NCI-H82 (cell line): ENCODE results near the gene COL12A1.

Source experiments
- DNase-seq: peaks from one replicate; lab custom pipeline; 2025; lab: John Stamatoyannopoulos, UW

COL12A1 gene

DNA sequence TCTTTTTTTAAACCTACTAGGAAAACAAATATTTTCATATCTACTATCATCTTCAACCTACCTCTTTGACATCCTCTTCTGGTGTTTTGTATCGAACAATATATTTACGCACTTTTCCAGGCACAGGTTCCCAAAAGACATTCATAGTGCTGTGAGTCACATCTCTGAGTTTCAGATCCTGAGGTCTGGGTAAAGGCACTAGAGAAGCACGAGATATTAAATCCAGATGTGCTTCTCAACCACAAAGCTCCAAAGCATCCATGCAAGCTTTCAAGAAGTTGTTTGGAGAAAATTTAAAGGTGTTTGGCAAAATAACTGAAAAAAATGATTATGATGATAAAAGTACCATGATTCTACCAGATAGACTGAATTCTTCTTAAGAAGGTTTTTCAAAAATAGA is 62.7 kb downstream of the COL12A1 start:
- no peak for DNase-seq

DNA sequence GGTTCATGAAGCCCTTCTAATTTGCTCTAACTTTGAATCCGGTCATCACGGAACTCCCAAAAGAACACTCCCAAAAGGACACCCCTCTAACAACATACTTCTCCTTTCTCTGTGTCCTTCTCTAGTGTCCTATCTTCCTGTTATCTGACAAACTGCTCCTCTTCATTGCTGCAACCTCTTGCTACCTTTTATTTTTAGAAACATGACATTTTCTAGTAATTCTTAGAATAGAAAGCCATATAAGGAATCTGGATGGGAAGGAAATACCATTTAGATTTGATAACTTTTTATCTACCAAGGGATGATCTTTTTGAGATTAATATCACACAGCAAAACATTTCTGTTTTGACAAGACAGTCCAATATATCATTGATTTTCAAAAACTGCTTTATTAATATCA is 63.1 kb downstream of the COL12A1 start:
- no peak for DNase-seq

DNA sequence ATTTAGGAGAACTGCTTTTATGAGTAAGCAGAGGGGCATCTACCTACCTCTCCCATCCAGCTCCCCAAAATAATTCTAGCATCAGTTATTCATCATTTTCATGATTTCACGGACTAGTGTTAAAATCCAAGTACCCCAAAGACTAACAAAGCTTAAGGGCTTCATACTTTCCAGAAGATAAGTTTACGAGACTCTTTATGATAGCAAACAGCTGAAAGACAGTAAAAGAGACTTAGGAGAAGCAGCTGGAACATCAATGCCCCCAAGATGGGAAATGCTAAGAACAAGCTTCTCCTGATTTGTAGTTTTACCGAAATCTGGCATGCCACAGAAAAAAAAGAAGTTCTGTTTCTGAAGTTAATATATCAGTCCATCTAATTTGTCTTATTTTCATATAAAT is 70.0 kb downstream of the COL12A1 start:
- no peak for DNase-seq

DNA sequence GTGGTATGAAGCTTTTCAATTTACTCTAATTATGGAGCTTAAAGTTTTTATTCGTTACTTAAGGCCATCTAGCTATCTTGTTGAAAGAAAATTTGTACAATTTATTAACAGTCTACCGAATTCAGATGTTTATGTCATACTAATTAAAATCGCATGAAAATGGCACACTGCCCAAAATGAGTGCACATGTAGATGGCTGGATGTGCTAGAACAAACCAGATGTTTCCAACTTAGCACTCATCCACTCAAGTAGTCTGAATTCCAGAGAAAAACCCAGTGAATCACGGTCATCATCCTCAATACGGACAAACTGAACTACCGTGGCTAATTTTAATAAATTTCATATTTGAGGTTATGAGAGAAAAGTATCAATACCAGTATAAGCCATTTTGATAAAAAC is 70.4 kb downstream of the COL12A1 start:
- DNase-seq, result no peak

DNA sequence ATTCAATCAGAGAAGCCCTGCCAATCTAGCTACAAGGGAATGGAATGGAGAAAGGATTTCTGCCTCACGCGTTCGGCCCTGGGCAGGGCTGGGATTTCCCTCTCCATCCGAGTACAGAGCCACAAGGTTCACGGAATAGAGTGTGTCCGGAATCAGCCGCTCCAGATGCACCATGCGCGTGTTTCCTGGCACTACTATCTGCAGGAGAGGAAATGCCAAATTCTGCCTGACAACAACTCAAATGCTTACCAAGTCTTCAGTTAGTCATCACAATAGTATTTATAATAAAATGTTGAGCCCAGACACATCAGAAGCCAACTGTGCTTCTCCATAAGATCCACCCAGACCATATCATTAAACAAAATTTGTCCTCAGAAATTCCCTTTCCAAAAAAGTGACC is 75.1 kb downstream of the COL12A1 start:
- no peak for DNase-seq

DNA sequence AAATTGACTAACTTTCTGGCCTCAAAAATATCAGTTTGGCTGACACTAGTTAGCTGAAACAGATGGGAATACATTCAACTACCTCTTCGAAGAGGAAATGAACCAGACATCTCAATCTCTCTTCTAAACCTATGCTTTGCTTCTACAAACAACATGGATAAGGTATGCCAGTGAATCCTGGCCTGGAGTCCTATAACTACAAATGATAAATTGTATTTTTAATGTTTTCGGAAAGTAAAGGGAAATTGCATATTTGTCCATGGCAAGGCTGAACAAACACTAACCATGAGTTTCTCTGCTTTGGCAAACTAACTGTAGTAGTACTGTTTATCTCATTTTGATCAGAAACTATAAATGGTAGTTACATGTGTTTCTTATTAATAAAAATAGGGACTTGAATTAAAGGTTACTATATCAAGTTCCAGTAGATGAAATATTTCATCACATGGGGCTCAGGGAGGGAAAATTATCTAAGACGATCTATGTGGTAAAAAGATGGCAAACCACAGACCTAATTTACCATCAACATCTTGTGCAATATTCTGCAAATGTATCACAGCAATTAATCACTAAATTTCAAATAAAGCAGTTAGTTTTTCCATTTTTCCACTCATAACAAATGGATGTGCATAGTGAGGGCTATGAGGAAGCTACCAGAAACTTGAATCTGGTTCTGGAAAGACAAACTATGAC is 76.8 kb downstream of the COL12A1 start:
- no peak for DNase-seq

DNA sequence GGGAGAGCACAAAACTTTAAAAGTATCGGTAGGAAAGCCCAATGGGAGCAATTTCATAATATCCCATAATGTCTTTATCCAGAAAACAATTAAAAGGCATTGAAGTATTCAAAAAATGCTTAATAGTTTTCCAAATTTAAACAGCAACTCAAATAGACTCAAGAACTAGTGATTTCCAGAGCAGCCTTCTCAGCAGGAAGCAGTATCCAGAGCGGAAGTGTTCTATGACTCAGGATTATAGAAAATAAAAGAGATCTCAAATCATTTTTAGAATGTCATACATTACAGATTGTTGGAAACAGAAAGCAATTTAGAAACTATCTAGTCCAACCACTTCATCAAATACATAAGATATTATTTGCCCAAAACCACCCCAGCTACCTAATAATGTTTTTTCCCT is 79.3 kb downstream of the COL12A1 start:
- DNase-seq, result no peak

DNA sequence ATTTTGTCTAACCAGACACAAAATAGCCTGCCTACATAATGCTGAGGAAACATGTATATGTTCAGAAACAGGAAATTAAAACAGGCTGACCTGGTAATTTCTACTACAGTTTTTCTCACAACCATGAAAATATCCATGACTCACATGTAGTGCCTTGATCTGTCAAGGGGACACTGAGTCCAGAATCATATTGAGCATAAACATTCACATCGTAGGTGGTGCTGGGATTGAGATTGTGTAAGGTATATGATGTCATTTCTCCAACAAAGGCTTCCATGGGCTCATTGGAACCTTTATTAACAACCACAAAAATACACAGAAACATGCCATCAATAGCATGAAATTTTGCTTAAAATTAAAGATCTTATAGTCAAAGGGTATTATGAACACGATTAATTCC is 80.9 kb downstream of the COL12A1 start:
- DNase-seq, result no peak

DNA sequence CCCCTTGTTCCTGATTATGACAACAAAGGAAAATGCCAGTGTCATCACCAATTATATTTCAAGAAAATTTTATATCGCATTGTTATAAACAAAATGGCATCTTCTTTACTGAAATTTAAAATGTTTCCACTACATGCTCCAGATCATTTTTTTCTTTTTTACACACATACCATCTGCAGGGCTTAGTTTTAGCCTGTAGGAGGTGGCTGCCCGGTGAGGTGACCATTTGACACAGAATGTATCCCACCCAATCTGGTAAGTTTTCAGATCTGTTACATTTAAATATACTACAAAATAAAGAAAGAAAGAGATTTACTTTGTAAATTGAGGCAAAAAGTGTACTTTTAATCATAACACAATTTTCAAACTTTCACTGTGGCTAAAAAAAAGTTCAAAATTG is 81.8 kb downstream of the COL12A1 start:
- no peak for DNase-seq

DNA sequence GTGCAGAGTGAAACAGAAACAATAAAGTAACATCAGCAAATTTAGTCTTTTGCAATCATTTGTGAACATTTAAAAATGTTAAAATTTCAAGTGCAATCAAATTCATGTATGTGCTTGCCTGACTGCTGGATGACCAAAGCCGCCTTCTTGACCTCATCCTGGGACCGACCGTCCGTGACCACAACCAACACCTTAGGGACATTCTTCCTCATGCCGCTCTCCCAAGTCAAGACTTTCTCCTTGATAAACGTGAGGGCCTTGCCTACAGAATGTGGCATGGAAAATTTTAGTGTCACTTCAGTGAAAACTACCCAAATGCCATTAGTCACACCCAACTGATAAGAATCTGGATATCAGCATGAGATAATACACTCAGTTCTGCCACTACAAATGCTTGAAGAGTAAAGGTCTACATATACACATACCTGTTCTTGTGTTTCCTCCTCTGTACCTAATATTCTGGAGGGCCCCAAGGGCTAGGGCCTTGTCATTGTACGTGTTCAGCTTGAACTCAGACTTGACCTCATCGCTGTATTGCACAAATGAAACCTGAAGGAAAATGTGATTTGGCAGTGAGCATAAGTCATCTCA is 86.8 kb downstream of the COL12A1 start:
- DNase-seq, result no peak

DNA sequence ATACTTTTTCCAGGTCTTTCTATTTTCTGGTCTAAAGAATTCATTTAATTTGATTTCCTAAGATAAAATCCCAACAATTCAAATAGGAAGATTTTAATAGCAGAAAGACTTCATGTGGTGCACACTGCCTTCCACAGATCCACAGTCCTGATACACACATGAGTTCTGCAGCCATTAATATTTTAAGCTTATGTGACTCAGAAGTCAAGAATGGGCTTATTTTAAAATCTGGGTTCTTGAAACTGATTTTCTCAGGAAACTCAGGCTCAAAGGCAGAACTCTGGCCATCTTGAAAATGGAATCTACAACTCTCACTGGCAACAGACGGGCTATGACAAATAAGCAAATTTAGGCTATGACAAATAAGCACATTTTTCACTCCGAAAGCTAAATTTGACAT is 88.2 kb downstream of the COL12A1 start:
- DNase-seq, result no peak

DNA sequence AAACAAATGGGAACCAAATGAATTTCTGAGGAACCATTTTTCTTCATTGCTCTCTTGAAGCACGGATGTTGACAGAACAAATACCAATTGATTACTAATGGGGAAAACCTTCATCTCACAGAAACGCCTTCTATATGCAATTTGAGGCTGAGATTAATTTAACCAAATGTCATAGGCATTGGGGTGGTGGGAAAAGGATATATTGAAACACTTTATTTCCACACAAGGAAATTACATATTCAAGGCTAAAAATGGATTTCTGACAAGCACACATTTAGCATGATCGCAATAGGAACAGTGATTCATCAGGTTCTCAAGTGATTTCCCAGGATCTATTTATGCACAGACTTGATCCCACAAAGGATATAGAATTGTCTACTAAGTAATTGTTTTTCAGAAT is 88.9 kb downstream of the COL12A1 start:
- DNase-seq, result no peak

DNA sequence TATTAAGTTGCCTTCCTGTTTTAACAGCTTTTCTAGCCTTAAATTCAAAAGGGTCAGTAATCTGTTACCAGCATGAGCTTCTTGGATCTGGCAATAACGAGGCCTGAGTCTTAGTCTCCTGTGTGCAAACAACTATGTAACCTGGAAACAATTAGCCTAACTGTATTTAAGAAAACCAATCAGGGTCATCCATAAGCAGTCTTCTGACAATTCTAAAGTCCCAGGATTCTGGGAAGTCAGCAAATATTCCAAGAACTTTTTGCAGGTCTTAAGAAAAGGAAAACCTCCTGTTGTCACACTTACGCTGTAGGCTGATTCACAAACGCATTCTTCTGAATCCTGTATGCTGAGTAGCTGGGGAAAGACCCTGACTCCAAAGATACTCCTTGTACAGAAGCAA is 90.4 kb downstream of the COL12A1 start:
- DNase-seq, result no peak

DNA sequence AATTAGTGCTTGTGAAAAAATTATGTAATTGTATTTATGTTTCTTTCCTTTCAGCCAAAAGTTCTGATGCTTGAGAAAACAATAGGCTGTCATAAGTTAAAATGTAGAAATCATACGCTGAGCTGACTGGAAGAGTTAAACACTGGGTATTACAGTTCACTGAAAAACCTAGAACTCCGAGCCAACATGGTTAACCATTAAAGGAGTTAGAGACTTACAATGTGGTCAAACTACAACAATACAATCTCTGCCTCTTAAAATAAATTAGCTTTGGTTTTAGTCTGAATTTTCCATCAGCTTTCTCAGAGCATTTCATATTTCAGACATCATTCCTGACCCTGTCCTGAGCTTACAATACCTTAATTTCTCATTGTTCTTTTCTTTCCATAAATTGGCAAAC is 91.0 kb downstream of the COL12A1 start:
- no peak for DNase-seq

DNA sequence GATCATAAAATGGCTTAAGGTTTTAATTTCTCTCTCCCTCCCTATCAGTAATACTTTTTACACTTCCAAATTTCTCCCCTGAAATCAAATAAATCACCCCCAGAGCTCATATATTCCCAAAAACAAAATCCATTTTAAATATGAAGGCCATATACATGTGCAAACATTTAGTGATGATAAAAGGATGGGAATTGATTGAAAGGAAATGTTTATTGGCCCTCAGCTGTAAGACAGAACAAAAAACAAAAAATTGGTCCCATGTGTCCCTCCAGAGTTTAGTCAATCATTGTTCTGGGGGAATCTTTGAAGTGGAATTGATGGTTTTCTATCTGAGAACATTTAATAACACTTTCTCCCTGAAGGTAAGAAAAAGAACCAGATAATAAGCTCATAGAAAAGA is 91.7 kb downstream of the COL12A1 start:
- no peak for DNase-seq

DNA sequence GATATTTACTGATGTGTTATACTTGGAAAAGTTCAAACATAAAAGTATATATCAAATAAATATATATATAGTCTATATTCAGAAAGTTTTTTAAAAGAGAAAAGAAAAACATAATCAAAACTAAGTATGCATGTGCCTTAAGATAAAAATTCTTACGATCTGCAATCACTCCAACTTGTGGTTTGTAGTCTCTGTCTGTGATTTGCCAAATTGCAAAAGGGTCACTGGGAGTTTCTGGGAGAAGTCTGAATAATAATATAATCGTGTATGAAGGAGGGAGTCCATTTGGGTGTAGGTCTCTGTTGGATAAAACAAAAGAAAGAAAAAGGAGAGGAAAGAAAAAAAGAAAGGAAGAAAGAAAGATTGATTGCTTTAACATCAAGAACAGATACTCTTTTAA is 92.4 kb downstream of the COL12A1 start:
- DNase-seq, result no peak

DNA sequence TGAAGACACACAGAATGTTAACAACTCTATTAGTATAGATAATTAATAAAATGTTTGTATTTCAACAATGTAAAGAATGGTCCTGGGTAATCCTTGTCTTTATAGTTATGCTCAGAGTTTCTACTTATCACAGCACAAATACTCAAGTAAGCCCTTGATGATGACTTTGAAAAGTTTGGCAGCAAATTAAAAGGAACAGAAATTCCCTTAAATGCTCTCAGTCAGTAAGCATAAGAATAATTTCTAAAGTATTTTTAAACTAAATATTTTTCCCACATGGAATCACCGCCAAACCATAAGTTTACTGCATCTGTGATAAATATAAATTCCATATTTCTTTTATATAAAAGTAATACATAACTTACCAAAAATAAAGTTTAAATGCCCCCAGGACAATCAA is 96.1 kb downstream of the COL12A1 start:
- DNase-seq, result no peak

DNA sequence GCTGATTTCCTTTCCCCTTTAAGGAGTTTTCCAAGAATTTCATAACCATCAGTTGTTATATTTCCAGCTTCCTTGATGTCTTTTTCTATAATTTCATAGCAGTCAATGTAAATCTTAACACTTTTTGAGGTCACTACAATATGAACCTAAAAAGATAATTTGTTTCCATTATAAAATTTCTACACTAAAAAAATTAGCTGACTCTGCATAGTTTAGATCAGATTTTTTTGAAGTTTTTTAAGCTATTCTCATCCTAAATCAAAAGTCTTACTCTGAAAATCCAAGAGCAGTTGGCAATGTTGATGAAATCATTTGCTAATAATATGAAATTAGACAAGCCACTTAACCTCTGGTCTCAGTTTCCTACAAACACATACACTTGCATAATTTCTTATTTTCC is 96.8 kb downstream of the COL12A1 start:
- no peak for DNase-seq

DNA sequence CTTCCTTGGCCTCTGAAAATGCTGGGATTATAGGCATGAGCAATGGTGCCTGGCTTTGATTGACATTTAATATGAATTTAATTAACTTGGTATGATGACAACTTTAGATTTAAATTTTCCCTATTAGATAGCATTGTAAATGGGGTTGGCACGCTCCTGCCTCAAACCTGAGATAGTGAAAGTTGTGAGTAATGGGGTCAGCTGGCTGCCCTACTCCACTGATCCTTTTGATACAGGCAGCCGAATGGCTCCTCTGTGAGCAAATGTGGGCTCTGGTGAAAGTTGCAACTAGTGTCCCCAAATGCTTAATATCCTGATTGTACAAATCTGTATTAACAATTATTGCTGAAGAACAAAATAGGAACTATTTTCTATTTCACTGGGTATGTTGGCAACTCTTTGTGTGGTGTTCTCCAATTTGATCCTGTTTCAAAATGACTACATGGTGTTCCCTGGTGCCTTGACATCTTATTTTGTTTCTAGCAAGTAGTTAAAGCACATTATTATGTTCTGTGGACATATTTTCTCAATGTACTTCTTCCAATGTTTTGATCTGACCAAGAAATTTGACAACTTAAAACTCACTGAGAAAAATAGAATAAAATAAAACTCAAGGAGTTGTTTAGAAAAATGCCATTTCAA is 97.4 kb downstream of the COL12A1 start:
- DNase-seq, result no peak

DNA sequence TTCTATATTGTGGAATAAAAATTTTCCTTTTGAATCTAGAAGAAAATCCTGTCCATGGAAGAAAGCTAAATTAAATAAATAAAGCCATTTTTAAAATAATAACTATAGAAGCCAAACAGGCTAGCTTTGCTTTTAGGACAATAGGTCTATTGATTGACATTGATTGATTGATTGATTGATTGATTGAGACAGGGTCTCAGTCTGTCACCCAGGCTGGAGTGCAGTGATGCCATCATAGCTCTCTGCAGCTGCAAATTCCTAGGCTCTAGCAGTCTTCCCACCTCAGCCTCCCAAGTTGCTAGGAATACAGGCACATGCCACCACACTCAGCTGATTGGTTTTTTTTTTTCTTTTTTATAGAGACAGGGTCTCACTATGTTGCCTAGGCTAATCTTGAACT is 97.9 kb downstream of the COL12A1 start:
- DNase-seq, result no peak

DNA sequence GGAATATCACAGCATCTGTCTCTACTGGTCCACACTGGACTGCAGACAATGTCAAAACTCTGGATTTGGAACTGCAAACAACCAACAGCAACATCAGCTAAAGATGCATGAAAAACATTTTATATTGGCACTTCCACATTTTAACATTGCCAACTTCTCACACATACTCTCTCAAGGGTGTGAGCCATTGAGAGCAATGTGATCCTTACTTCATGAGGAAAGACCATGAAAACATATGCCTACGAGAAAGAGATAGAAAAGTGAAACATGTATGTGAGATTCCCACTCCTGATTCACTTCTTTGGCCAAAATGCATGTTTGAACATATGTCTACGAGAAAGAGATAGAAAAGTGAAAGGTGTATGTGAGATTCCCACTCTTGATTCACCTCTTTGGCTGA is 99.4 kb downstream of the COL12A1 start:
- no peak for DNase-seq

DNA sequence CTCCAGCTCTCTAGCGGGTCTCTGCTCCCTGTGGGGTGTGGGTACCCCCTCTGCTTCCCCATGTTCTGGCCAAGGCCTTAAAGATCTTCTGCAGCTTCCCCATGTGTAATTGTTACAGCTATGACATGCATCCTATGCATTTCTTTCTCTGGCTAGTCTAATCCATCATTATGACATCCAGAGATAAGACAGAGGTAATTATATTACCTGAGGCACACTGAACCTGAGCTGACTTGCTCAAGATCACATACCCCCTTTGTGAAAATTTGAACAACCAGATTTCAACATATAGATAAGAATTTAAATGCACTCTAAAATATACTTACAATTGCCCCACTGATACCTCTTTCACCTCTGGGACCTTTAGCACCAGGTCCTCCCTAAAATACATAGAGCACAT is 102.4 kb downstream of the COL12A1 start:
- DNase-seq, result no peak

DNA sequence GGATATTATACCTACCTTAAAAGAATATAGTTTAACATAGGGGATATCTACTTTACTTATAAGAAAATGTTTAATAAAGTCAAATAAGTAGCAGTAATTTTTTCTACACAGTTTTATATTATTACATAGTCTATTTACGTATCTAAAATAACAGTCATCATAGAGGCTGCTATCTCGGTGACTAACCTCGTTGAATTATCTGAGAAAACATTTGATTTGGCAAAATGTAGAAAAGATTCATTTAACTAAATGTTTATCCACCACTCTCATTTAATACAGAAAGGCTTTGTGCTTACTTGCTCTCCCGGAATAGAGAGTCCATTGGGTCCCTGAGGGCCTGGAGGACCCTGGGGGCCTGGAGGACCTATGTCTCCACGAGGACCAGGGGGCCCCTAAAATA is 103.6 kb downstream of the COL12A1 start:
- DNase-seq, result no peak

DNA sequence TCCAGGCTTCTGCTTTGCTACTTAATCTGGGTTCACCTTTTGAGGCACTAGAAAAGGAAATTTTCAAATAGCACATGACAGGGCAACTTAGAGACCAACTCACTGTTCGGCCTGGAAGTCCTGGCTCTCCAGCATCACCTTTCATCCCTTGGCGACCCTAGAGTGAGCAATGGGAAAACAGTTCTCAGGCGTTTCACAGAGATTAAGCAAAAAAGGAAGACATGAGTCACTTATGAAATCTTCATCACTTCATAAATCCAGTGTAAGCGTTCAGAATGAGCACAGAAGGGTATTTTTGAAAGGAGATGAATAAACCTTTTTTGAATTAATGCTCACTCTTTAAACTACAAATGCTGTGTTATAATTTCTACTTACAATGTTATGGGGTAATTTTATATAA is 104.0 kb downstream of the COL12A1 start:
- DNase-seq, result no peak
